Effector memory CD4-positive, alpha-beta T cell (primary cell): ENCODE measurements around the gene EGFR.

Experiments used
- DNase-seq, 3 donors: peaks; one replicate each; pipeline ENCODE4 v3.0.0-alpha.2; 2020
- H3K27ac ChIP-seq: 2 replicates; pipeline ENCODE4 v1.7.0; 2013; ENCODE audit warnings: mild to moderate bottlenecking, low read length, moderate library complexity; ENCODE audit not compliant: insufficient read depth, poor library complexity, severe bottlenecking
- H3K27me3 ChIP-seq: replicated peaks from 2 replicates; pipeline ENCODE4 v1.7.0; 2013; ENCODE audit warnings: mild to moderate bottlenecking, low read length; ENCODE audit not compliant: insufficient read depth, control insufficient read depth, poor library complexity, severe bottlenecking
- H3K36me3 ChIP-seq: 2 replicates; pipeline ENCODE4 v1.7.0; 2013; ENCODE audit warnings: mild to moderate bottlenecking, low read length, moderate library complexity; ENCODE audit not compliant: control insufficient read depth, insufficient read depth
- H3K4me1 ChIP-seq: 2 replicates; pipeline ENCODE4 v1.7.0; 2013; ENCODE audit warnings: low read length, mild to moderate bottlenecking; ENCODE audit not compliant: control insufficient read depth, insufficient read depth, poor library complexity, severe bottlenecking
- H3K4me3 ChIP-seq: 2 replicates; pipeline ENCODE4 v1.7.0; 2013; ENCODE audit warnings: low read length, low read depth, mild to moderate bottlenecking; ENCODE audit not compliant: insufficient read depth, poor library complexity, severe bottlenecking
- H3K9me3 ChIP-seq: 2 replicates; pipeline ENCODE4 v1.7.0; 2013; ENCODE audit warnings: mild to moderate bottlenecking, low read length, moderate library complexity; ENCODE audit not compliant: control insufficient read depth

The EGFR gene

GRCh38 chr7:55099066-55099820 is 80.4 kb downstream of the EGFR start:
- no peaks in the 10 kb centered on the region for H3K27me3 ChIP-seq
- DNase-seq = no peak
- no peak overlapping the region for H3K27ac ChIP-seq
- no peaks in the 10 kb centered on the region for H3K36me3 ChIP-seq
- H3K4me3 ChIP-seq = no peak overlapping the region
- H3K9me3 ChIP-seq = no peaks in the 10 kb centered on the region
- no peaks in the 10 kb centered on the region for H3K4me1 ChIP-seq

DNA sequence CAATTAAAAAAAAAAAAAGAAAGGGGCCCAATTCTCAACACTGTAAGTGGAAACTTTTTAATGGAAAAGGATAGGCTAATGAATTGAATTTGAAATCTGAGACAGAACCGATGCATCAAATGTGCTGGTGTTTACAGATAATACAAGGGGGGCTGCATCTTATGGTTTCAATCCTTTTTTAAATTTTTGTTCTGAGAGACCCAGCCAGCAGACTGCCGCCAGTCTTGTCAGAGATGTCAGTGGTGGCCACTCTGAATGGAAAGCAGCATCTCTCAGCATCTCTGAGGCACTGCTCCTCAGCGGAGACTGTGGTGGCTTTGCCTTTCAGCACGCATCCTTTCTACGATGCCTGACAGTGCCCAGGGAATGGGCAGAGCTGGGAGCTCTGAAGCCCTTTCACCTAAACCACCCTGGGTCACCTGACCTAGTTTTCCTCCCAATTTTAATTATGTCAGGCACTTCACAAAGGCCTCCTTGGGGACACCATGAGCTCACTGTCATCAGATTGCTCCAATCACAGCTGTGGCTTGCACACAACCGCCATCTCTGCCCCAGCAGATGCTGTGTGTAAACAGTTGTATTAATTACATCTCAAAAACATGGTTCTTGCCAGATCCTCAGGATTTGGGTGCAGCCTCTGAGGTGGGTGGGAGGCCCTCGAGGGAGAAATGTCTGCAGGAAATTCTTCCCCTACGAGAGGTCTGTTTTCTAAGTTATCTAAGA is 81.2 kb downstream of the EGFR start:
- DNase-seq = no peak
- H3K4me1 ChIP-seq = no peaks in the 10 kb centered on the region
- no peaks in the 10 kb centered on the region for H3K27me3 ChIP-seq
- H3K27ac ChIP-seq = no peak overlapping the region
- no peak overlapping the region for H3K4me3 ChIP-seq
- no peaks in the 10 kb centered on the region for H3K9me3 ChIP-seq
- H3K36me3 ChIP-seq = no peaks in the 10 kb centered on the region

DNA sequence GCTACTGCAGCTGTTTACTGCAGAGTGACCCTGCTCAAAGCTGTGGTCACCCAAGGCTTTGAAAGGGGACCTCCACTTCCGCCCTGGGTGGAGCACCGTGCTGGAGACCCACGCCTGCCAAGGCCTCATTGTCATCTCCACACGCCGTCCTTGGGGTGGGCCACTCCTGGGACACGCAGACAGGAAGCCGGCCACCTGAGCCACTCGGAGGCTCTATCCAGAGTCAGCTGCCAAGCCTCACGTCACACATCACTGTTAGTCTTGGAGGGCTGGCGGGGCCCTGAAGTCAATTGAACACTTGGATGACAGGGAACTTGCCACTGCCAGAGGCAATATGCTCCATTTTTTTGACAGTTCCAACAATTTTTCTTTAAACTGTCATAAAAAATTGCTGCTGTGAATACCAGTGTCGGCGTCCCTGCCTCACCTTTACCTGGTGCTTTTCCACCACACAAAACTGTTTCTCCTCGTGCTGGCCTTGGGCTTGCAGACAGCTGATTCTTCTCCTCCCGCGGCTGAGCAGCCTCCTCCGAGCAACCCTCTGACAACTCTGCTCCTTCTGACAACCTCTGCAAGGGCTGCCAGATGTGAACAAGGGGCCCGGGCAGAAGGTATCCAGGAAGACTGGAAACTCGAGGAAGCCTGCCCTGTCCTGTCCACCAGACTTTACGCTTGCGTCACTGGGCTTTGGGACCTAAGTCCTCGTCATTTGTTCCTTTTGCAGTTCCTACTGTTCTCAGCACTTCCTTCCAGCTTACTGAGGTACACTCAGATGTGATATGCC is 81.9 kb downstream of the EGFR start:
- Histone ChIP-seq H3K4me3 (no peak overlapping the region), H3K27ac (no peak overlapping the region), H3K36me3 (no peaks in the 10 kb centered on the region), H3K4me1 (no peaks in the 10 kb centered on the region), H3K27me3 (no peaks in the 10 kb centered on the region), H3K9me3 (no peaks in the 10 kb centered on the region)
- DNase-seq = no peak

GRCh38 chr7:55101359-55101758 is 82.5 kb downstream of the EGFR start:
- no peak for DNase-seq
- Histone ChIP-seq H3K27me3 (no peaks in the 10 kb centered on the region), H3K36me3 (no peaks in the 10 kb centered on the region), H3K4me1 (no peaks in the 10 kb centered on the region), H3K27ac (no peak overlapping the region), H3K9me3 (no peaks in the 10 kb centered on the region), H3K4me3 (no peak overlapping the region)

DNA sequence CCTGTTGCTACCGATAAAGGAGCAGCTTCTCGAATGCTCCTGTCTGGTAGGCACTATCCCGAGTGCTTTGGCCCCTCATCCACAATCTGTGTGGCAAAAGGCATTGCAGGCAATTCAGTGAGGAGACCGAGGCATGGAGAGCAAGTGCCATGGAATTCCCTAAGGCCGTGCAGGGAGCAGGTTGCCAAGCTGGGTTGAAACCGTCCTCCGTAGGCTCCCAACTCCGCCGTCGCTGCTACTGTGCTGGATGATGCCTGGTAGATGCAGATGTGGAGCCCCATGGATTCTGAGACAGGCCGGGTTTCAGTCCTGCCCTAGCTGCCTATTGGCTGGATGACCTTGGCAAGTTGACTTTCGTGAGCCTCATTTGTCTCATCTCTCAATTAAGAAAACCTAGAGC is 85.3 kb downstream of the EGFR start:
- Histone ChIP-seq H3K27ac (no peak overlapping the region), H3K4me1 (no peaks in the 10 kb centered on the region), H3K27me3 (no peaks in the 10 kb centered on the region)

GRCh38 chr7:55104712-55105433 is 86.1 kb downstream of the EGFR start:
- Histone ChIP-seq H3K27me3 (no peaks in the 10 kb centered on the region), H3K9me3 (no peaks in the 10 kb centered on the region), H3K36me3 (no peaks in the 10 kb centered on the region), H3K27ac (no peak overlapping the region), H3K4me1 (no peaks in the 10 kb centered on the region), H3K4me3 (no peak overlapping the region)
- no peak for DNase-seq

More for the DNA sequence above, 85.3 kb downstream of the EGFR start:
- Histone ChIP-seq H3K4me3 (no peak overlapping the region), H3K9me3 (no peaks in the 10 kb centered on the region), H3K36me3 (no peaks in the 10 kb centered on the region)
- DNase-seq = no peak

DNA sequence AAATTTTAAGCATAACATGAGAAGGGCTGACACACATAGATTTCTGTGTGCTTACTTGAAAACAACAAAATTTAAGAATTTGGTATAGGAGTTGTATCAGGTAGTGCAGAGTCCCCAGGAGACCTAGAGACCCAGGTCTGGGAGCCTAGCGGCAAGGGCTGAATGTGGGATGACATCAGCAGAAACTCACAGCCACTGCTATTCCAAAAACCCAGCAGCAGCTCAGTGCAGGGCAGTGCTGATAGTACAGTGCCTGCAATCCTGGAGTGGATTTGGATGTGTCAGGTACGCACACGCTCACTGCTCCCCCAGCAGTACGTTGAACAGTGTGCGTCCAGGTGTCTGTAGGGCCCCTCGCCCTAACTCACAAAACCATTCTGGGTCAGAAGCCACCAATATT is 87.1 kb downstream of the EGFR start:
- no peaks in the 10 kb centered on the region for H3K27me3 ChIP-seq
- H3K4me1 ChIP-seq = no peaks in the 10 kb centered on the region
- H3K36me3 ChIP-seq = no peaks in the 10 kb centered on the region
- H3K27ac ChIP-seq = no peak overlapping the region
- H3K4me3 ChIP-seq = no peak overlapping the region
- H3K9me3 ChIP-seq = no peaks in the 10 kb centered on the region
- no peak for DNase-seq

- no peak overlapping the region for H3K4me3 ChIP-seq
- no peaks in the 10 kb centered on the region for H3K4me1 ChIP-seq
- H3K27me3 ChIP-seq = no peaks in the 10 kb centered on the region
- no peaks in the 10 kb centered on the region for H3K36me3 ChIP-seq
- DNase-seq = no peak
- no peaks in the 10 kb centered on the region for H3K9me3 ChIP-seq
- no peak overlapping the region for H3K27ac ChIP-seq
Observed at GRCh38 chr7:55107946-55108345, 89.1 kb downstream of the EGFR start.

- Histone ChIP-seq H3K27me3 (no peaks in the 10 kb centered on the region), H3K4me1 (no peaks in the 10 kb centered on the region), H3K9me3 (no peaks in the 10 kb centered on the region), H3K36me3 (no peaks in the 10 kb centered on the region), H3K27ac (no peak overlapping the region), H3K4me3 (no peak overlapping the region)
- no peak for DNase-seq
Observed at GRCh38 chr7:55108401-55108800, 89.6 kb downstream of the EGFR start.
